ENCODE measurements around the gene DIPK1A.

DNA sequence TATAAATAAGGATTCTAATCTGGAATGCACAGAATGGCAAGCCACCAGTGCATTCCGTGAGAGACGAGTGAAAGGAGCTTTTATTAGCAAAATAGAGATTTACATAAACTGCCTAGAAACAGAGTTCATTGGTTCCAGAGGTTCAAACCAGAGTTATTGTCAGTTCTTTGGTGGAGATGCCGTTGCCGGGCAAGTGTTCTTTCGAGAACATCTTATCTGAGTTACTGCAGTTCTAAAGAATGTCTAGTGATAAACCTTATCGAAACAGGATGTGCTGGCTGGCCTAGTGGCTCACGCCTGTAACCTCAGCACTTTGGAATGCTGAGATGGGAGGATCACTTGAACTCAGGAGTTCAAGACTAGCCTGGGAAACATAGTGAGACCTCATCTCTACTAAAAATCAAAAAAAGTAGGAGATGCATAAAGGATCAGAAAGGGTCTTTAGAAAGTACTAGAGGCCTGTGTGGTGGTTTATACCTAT is 156.5 kb downstream of the DIPK1A start:
- TF ChIP-seq, protein P1, sequence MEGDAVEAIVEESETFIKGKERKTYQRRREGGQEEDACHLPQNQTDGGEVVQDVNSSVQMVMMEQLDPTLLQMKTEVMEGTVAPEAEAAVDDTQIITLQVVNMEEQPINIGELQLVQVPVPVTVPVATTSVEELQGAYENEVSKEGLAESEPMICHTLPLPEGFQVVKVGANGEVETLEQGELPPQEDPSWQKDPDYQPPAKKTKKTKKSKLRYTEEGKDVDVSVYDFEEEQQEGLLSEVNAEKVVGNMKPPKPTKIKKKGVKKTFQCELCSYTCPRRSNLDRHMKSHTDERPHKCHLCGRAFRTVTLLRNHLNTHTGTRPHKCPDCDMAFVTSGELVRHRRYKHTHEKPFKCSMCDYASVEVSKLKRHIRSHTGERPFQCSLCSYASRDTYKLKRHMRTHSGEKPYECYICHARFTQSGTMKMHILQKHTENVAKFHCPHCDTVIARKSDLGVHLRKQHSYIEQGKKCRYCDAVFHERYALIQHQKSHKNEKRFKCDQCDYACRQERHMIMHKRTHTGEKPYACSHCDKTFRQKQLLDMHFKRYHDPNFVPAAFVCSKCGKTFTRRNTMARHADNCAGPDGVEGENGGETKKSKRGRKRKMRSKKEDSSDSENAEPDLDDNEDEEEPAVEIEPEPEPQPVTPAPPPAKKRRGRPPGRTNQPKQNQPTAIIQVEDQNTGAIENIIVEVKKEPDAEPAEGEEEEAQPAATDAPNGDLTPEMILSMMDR (IDR thresholded peaks at IDR 0.05), result no peak
- no peak for TF ChIP-seq POLR2A (IDR thresholded peaks at IDR 0.05)

Measured in thyroid gland (tissue), 4 donors.